ENCODE measurements around the gene ARSG. TPM values are rescaled to one million over a fixed set of nuclear protein-coding genes. Genes with fewer than 3 reads are reported as not detected.

Gene ARSG
- polyA plus RNA-seq, 2 of the 4 experiments (the other 2 are of a cell fraction) = 0.57 to 1.7 TPM

DNA sequence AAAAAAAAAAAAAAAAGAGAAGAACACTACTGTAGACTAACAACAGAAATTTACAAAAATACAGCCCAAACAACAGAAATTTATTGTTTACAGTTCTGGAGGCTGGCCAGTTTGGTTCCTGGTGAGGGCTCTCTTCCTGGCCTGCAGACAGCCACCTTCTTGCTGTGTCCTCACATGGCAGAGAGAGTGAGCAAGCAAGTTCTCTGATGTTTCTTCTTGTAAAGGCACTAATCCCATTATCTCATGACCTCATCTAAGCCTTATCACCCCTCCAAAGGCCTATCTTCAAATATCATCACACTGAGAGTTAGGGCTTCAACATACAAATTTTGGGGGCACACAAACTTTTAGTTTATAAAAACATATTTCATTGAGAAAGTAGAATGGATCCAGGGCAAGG is 7.3 kb downstream of the ARSG start:
- no peak for ATAC-seq
- no peak for DNase-seq (ENCODE audit: low read depth in 1 of 2, low spot score in 1 of 2)
- TF ChIP-seq SMC3 (IDR thresholded peaks at IDR 0.05) (no peak), MAZ (IDR thresholded peaks at IDR 0.05; ENCODE audit: borderline replicate concordance, low read depth, low read length) (no peak), HOXB13 (CRISPR knock-in tag; IDR thresholded peaks at IDR 0.05; ENCODE audit: low read depth) (no peak), MYC (IDR thresholded peaks at IDR 0.05; ENCODE audit: borderline replicate concordance, low read length) (no peak), CBX2 (IDR thresholded peaks at IDR 0.05; ENCODE audit: borderline replicate concordance, low read depth) (no peak), CBX8 (IDR thresholded peaks at IDR 0.05) (no peak), HDAC2 (IDR thresholded peaks at IDR 0.05) (no peak), NPAS2 (CRISPR knock-in tag; IDR thresholded peaks at IDR 0.05; ENCODE audit: borderline replicate concordance) (no peak)
- TF ChIP-seq, protein P1, sequence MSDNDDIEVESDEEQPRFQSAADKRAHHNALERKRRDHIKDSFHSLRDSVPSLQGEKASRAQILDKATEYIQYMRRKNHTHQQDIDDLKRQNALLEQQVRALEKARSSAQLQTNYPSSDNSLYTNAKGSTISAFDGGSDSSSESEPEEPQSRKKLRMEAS (IDR thresholded peaks at IDR 0.05) = no peak
- TF ChIP-seq, protein P2, sequence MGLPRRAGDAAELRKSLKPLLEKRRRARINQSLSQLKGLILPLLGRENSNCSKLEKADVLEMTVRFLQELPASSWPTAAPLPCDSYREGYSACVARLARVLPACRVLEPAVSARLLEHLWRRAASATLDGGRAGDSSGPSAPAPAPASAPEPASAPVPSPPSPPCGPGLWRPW (IDR thresholded peaks at IDR 0.05) = no peak
- TF ChIP-seq, protein P3, sequence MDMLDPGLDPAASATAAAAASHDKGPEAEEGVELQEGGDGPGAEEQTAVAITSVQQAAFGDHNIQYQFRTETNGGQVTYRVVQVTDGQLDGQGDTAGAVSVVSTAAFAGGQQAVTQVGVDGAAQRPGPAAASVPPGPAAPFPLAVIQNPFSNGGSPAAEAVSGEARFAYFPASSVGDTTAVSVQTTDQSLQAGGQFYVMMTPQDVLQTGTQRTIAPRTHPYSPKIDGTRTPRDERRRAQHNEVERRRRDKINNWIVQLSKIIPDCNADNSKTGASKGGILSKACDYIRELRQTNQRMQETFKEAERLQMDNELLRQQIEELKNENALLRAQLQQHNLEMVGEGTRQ (IDR thresholded peaks at IDR 0.05) = no peak
- ChIA-PET POLR2A (no interaction called here), CTCF (interaction anchor here (1.1 to 1.7 kb wide), 2 partner anchors 13 to 36 kb away, joined by 3 to 4 read pairs; no protein-coding TSS in a partner anchor)
- H3K4me1 ChIP-seq = no peaks in the 10 kb centered on the region
- no peak overlapping the region for H3K27ac ChIP-seq
- FAIRE-seq = no peak
- H3K4me3 ChIP-seq = no peak overlapping the region
- H3K4me2 ChIP-seq = no peak overlapping the region
- H3K9me3 ChIP-seq = no peaks in the 10 kb centered on the region

DNA sequence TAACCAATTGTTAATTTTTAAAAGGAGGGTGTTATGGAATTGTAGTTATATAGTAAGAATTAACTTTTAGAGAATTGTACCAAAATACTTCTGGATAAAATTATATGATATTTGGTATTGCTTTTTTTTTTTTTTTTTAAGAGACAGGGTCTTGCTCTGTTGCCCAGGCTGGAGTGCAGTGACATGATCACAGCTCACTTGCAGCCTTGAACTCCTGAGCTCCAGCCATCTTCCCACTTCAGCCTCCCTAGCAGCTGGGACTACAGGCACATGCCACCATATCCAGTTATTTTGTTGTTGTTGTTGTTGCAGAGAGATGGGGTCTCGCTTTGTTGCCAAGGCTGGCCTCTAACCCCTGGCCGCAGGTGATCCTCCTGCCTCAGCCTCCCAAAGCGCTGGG is 8.5 kb downstream of the ARSG start:
- Histone ChIP-seq H3K4me3 (no peak overlapping the region), H3K9me3 (no peaks in the 10 kb centered on the region), H3K27ac (no peak overlapping the region), H3K4me1 (peaks cover 1% of the 10 kb centered on the region; the same call in 1 of the 3 replicates), H3K4me2 (no peak overlapping the region)
- DNase-seq (ENCODE audit: low read depth in 1 of 2, low spot score in 1 of 2) = no peak
- WGBS (ENCODE audit: missing lambda C conversion rate) = 87% methylated on average over 3 of the region's 3 CpGs
- ChIA-PET CTCF (interaction anchor here (1.3 to 1.7 kb wide), 2 partner anchors 10 to 14 kb away, joined by 4 to 6 read pairs; no protein-coding TSS in a partner anchor), POLR2A (no interaction called here)
- no peak for FAIRE-seq
- no peak for TF ChIP-seq EP300 (IDR thresholded peaks at IDR 0.05)
- no peak for TF ChIP-seq NPAS2 (CRISPR knock-in tag; IDR thresholded peaks at IDR 0.05; ENCODE audit: borderline replicate concordance)
- TF ChIP-seq, protein P4, sequence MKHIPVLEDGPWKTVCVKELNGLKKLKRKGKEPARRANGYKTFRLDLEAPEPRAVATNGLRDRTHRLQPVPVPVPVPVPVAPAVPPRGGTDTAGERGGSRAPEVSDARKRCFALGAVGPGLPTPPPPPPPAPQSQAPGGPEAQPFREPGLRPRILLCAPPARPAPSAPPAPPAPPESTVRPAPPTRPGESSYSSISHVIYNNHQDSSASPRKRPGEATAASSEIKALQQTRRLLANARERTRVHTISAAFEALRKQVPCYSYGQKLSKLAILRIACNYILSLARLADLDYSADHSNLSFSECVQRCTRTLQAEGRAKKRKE (CRISPR knock-in tag; IDR thresholded peaks at IDR 0.05; ENCODE audit: low read depth) = no peak
- TF ChIP-seq, protein P5, sequence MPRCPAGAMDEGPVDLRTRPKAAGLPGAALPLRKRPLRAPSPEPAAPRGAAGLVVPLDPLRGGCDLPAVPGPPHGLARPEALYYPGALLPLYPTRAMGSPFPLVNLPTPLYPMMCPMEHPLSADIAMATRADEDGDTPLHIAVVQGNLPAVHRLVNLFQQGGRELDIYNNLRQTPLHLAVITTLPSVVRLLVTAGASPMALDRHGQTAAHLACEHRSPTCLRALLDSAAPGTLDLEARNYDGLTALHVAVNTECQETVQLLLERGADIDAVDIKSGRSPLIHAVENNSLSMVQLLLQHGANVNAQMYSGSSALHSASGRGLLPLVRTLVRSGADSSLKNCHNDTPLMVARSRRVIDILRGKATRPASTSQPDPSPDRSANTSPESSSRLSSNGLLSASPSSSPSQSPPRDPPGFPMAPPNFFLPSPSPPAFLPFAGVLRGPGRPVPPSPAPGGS (IDR thresholded peaks at IDR 0.05) = no peak
- TF ChIP-seq FOSB (CRISPR knock-in tag; IDR thresholded peaks at IDR 0.05) = no peak
- TF ChIP-seq ESRRA (IDR thresholded peaks at IDR 0.05; ENCODE audit: borderline replicate concordance, low read length) = no peak
- no peak for TF ChIP-seq POLR2A (IDR thresholded peaks at IDR 0.05; ENCODE audit: low read length)
- TF ChIP-seq RARB (CRISPR knock-in tag; IDR thresholded peaks at IDR 0.05) = no peak
- TF ChIP-seq GATA3 (IDR thresholded peaks at IDR 0.05; ENCODE audit: borderline replicate concordance) = no peak
- TF ChIP-seq TFCP2L1 (CRISPR knock-in tag; IDR thresholded peaks at IDR 0.05) = no peak
- TF ChIP-seq MAZ (IDR thresholded peaks at IDR 0.05; ENCODE audit: borderline replicate concordance, low read depth, low read length) = no peak
- TF ChIP-seq MAFK (IDR thresholded peaks at IDR 0.05; ENCODE audit: partially characterized antibody) = no peak
- TF ChIP-seq HOXB13 (CRISPR knock-in tag; IDR thresholded peaks at IDR 0.05; ENCODE audit: low read depth) = no peak
- TF ChIP-seq MYC (IDR thresholded peaks at IDR 0.05; ENCODE audit: borderline replicate concordance, low read length) = no peak
- TF ChIP-seq NFE2L2 (conservative IDR thresholded peaks at IDR 0.05; ENCODE audit: low read length) = no peak
- no peak for TF ChIP-seq RCOR1 (IDR thresholded peaks at IDR 0.05; ENCODE audit: low read depth, low read length)
- no peak for TF ChIP-seq CHD4 (IDR thresholded peaks at IDR 0.05; ENCODE audit: borderline replicate concordance)
- TF ChIP-seq, protein P6, sequence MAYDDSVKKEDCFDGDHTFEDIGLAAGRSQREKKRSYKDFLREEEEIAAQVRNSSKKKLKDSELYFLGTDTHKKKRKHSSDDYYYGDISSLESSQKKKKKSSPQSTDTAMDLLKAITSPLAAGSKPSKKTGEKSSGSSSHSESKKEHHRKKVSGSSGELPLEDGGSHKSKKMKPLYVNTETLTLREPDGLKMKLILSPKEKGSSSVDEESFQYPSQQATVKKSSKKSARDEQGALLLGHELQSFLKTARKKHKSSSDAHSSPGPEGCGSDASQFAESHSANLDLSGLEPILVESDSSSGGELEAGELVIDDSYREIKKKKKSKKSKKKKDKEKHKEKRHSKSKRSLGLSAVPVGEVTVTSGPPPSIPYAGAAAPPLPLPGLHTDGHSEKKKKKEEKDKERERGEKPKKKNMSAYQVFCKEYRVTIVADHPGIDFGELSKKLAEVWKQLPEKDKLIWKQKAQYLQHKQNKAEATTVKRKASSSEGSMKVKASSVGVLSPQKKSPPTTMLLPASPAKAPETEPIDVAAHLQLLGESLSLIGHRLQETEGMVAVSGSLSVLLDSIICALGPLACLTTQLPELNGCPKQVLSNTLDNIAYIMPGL (CRISPR knock-in tag; IDR thresholded peaks at IDR 0.05; ENCODE audit: borderline replicate concordance) = no peak
- TF ChIP-seq FOXS1 (CRISPR knock-in tag; IDR thresholded peaks at IDR 0.05) = no peak
- TF ChIP-seq NR3C1 (IDR thresholded peaks at IDR 0.05) = no peak
- ATAC-seq = no peak
